ENCODE measurements around the gene ERBB4.

ERBB4 gene

GRCh38 chr2:211387734-211388133 is 1150.9 kb downstream of the ERBB4 start:
- no peak overlapping the region for H3K4me3 ChIP-seq (ENCODE audit: low read length)
- TF ChIP-seq CTCF (conservative IDR thresholded peaks at IDR 0.05; ENCODE audit: low read length) = no peak
- DNase-seq (ENCODE audit: low read depth) = no peak

- DNase-seq (ENCODE audit: low read depth) = no peak
- TF ChIP-seq CTCF (conservative IDR thresholded peaks at IDR 0.05; ENCODE audit: low read length) = no peak
- no peak overlapping the region for H3K4me3 ChIP-seq (ENCODE audit: low read length)
These were observed 1158.6 kb downstream of the ERBB4 start for GRCh38 chr2:211380041-211380440.

- H3K4me3 ChIP-seq (ENCODE audit: low read length) = no peak overlapping the region
- TF ChIP-seq CTCF (conservative IDR thresholded peaks at IDR 0.05; ENCODE audit: low read length) = no peak
- no peak for DNase-seq (ENCODE audit: low read depth)
These were observed 1162.2 kb downstream of the ERBB4 start for GRCh38 chr2:211376410-211376809.

DNA sequence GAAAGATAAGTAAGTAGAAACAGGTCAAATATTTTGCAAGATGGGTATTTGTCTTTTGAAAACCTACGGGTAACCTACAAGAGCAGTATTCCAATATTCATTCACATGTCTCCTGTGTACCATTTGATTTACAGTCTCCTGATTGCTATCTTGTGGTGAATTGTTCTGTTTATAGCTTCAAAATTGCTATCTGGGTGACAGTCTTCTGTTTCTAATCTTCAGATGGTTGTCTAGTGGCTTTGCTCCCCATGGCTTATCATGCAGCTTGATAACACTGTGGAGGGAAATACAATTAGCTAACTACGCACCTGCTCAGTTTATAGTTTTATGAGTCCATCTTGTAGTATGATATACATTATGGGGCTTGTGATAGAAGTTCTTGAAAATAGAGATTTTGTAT is 1165.4 kb downstream of the ERBB4 start:
- no peak for TF ChIP-seq CTCF (conservative IDR thresholded peaks at IDR 0.05; ENCODE audit: low read length)
- H3K4me3 ChIP-seq (ENCODE audit: low read length) = no peak overlapping the region
- no peak for DNase-seq (ENCODE audit: low read depth)

DNA sequence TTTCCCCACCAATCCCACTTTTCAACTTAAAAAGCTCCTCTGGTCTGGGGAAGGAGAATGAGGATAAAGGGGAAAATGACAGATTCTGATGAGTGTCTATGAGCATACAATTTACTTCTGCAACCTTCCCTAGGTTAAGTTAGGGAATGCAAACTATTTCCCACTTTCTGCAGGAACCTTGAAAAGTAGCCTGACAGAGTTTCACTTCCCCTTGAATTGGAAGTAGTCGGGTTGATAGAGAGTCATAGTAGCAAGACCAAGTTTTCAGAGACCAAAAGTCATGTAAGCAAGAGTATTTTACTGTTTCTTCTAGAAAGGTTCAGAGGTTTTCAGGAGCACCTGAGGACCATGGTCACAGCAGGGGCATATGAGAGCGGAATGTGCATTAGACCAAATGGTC is 1167.1 kb downstream of the ERBB4 start:
- TF ChIP-seq CTCF (conservative IDR thresholded peaks at IDR 0.05; ENCODE audit: low read length) = no peak
- DNase-seq (ENCODE audit: low read depth) = no peak
- no peak overlapping the region for H3K4me3 ChIP-seq (ENCODE audit: low read length)

DNA sequence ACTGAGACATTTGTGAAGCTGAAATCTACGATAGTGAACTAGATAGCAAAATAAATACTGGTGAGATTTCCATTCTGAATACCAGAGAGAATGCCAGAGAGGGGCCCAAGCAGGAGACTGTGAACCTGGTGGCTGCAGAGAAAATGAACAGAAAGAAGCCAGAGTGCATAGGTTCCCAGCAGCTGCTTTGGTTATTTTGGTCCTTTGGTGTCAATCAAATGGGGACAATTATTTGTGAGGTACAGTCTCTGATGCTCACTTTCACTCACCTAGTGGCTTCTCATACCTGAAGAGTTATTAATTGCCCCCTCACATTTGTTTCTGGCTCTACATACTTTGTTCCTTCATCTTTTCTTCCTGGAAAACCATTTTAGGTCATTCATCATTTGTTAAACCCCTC is 1170.1 kb downstream of the ERBB4 start:
- DNase-seq (ENCODE audit: low read depth) = no peak
- TF ChIP-seq CTCF (conservative IDR thresholded peaks at IDR 0.05; ENCODE audit: low read length) = no peak

DNA sequence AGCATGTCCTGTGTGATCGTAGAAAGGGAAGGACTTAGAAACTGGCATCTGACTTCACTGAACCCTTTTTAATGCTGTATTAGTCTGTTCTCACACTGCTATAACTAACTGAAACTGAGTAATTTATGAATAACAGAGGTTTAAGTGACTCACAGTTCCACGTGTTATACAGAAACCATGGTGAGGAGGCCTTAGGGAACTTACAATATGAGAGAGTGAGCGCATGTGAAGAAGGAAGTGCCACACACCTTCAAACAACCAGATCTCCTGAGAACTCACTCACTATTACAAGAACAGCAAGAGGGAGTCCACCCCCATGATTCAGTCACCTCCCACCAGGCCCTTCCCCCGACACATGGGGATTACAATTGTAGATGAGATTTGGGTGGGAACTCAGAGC is 1170.9 kb downstream of the ERBB4 start:
- no peak for TF ChIP-seq CTCF (conservative IDR thresholded peaks at IDR 0.05; ENCODE audit: low read length)
- no peak for DNase-seq (ENCODE audit: low read depth)
- H3K4me3 ChIP-seq (ENCODE audit: low read length) = no peak overlapping the region

More for the DNA sequence above, 1170.1 kb downstream of the ERBB4 start:
- no peak overlapping the region for H3K4me3 ChIP-seq (ENCODE audit: low read length)
